NCI-H82 treated with DMSO at 0.1 percent for 48 hours (cell line): Measurements from ENCODE around the gene PPP5C.
A peak's percentile ranks its signal among the peaks of the same experiment; 100 is the strongest.
"Not testable (repeated sequence)": the region's sequence is repeated elsewhere in the genome, so short reads cannot be mapped to it uniquely, and the experiment has no call there.

Source experiments
- DNase-seq: peaks from one replicate; lab custom pipeline; 2025; ENCODE audit not compliant: unreplicated experiment; lab: John Stamatoyannopoulos, UW

Gene PPP5C

GRCh38 chr19:46407856-46408663 is 61.2 kb downstream of the PPP5C start:
- DNase-seq: no peak

GRCh38 chr19:46408664-46409039 is 61.8 kb downstream of the PPP5C start:
- no peak for DNase-seq

- no peak for DNase-seq
These were observed 62.3 kb downstream of the PPP5C start for GRCh38 chr19:46409191-46409590.

- no peak for DNase-seq
These were observed 63.6 kb downstream of the PPP5C start for GRCh38 chr19:46410205-46411087.

- no peak for DNase-seq
These were observed 64.4 kb downstream of the PPP5C start for GRCh38 chr19:46411088-46411924.

- no peak for DNase-seq
These were observed 65.2 kb downstream of the PPP5C start for GRCh38 chr19:46411925-46412649.

- DNase-seq: no peak
These were observed 65.9 kb downstream of the PPP5C start for GRCh38 chr19:46412650-46413261.

GRCh38 chr19:46413262-46414031 is 66.6 kb downstream of the PPP5C start, which contains the start of gene CCDC8:
Gene CCDC8, minus strand, starts transcription at chr19:46413564. Its CDS starts 754 bp downstream, at chr19:46412810.
- peak; percentile 44 for DNase-seq

GRCh38 chr19:46414899-46415298 is 68.0 kb downstream of the PPP5C start:
- not testable (repeated sequence) for DNase-seq

GRCh38 chr19:46415804-46416709 is 69.2 kb downstream of the PPP5C start:
- DNase-seq: peak; percentile 86

- no peak for DNase-seq
These were observed 73.2 kb downstream of the PPP5C start for GRCh38 chr19:46420056-46420455.

- DNase-seq: no peak
These were observed 75.5 kb downstream of the PPP5C start for GRCh38 chr19:46422344-46422743.

GRCh38 chr19:46423188-46423587 is 76.3 kb downstream of the PPP5C start:
- DNase-seq: no peak

- DNase-seq: no peak
These were observed 79.2 kb downstream of the PPP5C start for GRCh38 chr19:46426035-46426505.

GRCh38 chr19:46426506-46427162 is 79.7 kb downstream of the PPP5C start:
- peak; percentile 82 for DNase-seq

- no peak for DNase-seq
These were observed 80.7 kb downstream of the PPP5C start for GRCh38 chr19:46427518-46428045.
